Prostate gland (tissue), 2 donors: ENCODE results near the gene HYAL2. TPM values are rescaled to one million over a fixed set of nuclear protein-coding genes. Genes with fewer than 3 reads are reported as not detected.
"Not testable (repeated sequence)": the region's sequence is repeated elsewhere in the genome, so short reads cannot be mapped to it uniquely, and the experiment has no call there.

ENCODE experiments used
- DNase-seq: peaks from one replicate; pipeline ENCODE4 v3.0.0-alpha.2; 2019; ENCODE audit warnings: low spot score
- H3K27ac ChIP-seq, 2 donors: fragments of 200-600 bp; sonication (generic); 2 replicates each; pipeline ENCODE4 v1.5.1; 2017 to 2019
- H3K27me3 ChIP-seq: fragments of 200-600 bp; sonication (generic); replicated peaks from 2 replicates; pipeline ENCODE4 v1.5.1; 2019; ENCODE audit not compliant: insufficient read depth
- H3K36me3 ChIP-seq, 2 donors: fragments of 200-600 bp; sonication (generic); 1 replicate in 1 of 2; 2 replicates in 1 of 2; pipeline versions ENCODE4 v1.5.1 to v1.8.1; 2017 to 2019
- H3K4me1 ChIP-seq: fragments of 200-600 bp; sonication (generic); replicated peaks from 2 replicates; pipeline ENCODE4 v1.5.1; 2019
- H3K4me3 ChIP-seq, 2 donors: fragments of 200-600 bp; sonication (generic); 2 replicates each; pipeline ENCODE4 v1.5.1; 2017 to 2019
- H3K9me3 ChIP-seq: fragments of 200-600 bp; sonication (generic); 2 replicates; pipeline ENCODE4 v1.5.1; 2017
- POLR2A ChIP-seq: fragments of 450-650 bp; IDR thresholded peaks from one replicate; pipeline ENCODE4 v1.6.1; 2016; ENCODE audit warnings: antibody characterized with exemption, mild to moderate bottlenecking
- POLR2AphosphoS5 ChIP-seq: sonication (generic); formaldehyde crosslinking; IDR thresholded peaks from one replicate; pipeline ENCODE4 v1.6.1; 2017; ENCODE audit warnings: antibody characterized with exemption
- WGBS: methylation state at CpG from one replicate; pipeline ENCODE4 v1.1.5; 2018; 5-methylcytosine and 5-hydroxymethylcytosine counted together
- intact Hi-C: fragments of 100-400 bp; cut with DNase I; formaldehyde crosslinking; loops from one replicate; pipeline ENCODE4 v1.14.2; 2022
- total RNA-seq, 2 donors: library from RNA; depleted of rRNA; stranded (reverse); fragments of >200 nt; gene quantifications; one replicate each; pipeline ENCODE4 v1.1.0, GENCODE V29; 2016
- TF ChIP-seq, protein P1 (sequence below), 4 experiments: fragments of 200-600 bp in 2 of 4; fragments of 450-650 bp in 2 of 4; sonication (generic) in 2 of 4; IDR thresholded peaks; 1 replicate in 3 of 4; 2 replicates in 1 of 4; pipeline ENCODE4 v1.5.1; 2016 to 2019; ENCODE audit warnings: antibody characterized with exemption in 4 of 4, mild to moderate bottlenecking in 2 of 4, moderate library complexity in 2 of 4

HYAL2 gene
- total RNA-seq, 2 donors from 2014 or later = 76.1 to 131 TPM

GRCh38 chr3:50316657-50317242 is 5.8 kb downstream of the HYAL2 start:
- peaks cover 27% of the 10 kb centered on the region for H3K4me1 ChIP-seq
- H3K27ac ChIP-seq = peak overlapping the region; percentile 90 to 91
- intact Hi-C loops = no loop called here
- TF ChIP-seq, protein P1, sequence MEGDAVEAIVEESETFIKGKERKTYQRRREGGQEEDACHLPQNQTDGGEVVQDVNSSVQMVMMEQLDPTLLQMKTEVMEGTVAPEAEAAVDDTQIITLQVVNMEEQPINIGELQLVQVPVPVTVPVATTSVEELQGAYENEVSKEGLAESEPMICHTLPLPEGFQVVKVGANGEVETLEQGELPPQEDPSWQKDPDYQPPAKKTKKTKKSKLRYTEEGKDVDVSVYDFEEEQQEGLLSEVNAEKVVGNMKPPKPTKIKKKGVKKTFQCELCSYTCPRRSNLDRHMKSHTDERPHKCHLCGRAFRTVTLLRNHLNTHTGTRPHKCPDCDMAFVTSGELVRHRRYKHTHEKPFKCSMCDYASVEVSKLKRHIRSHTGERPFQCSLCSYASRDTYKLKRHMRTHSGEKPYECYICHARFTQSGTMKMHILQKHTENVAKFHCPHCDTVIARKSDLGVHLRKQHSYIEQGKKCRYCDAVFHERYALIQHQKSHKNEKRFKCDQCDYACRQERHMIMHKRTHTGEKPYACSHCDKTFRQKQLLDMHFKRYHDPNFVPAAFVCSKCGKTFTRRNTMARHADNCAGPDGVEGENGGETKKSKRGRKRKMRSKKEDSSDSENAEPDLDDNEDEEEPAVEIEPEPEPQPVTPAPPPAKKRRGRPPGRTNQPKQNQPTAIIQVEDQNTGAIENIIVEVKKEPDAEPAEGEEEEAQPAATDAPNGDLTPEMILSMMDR (IDR thresholded peaks at IDR 0.05) = no peak
- TF ChIP-seq POLR2A (peak; percentile 86), POLR2AphosphoS5 (peak; percentile 92)
- no peak overlapping the region for H3K4me3 ChIP-seq
- no peaks in the 10 kb centered on the region for H3K36me3 ChIP-seq
- no peaks in the 10 kb centered on the region for H3K9me3 ChIP-seq
- no peaks in the 10 kb centered on the region for H3K27me3 ChIP-seq
- DNase-seq = peak; percentile 92
- WGBS = 16% methylated on average over 9 of the region's 9 CpGs

DNA sequence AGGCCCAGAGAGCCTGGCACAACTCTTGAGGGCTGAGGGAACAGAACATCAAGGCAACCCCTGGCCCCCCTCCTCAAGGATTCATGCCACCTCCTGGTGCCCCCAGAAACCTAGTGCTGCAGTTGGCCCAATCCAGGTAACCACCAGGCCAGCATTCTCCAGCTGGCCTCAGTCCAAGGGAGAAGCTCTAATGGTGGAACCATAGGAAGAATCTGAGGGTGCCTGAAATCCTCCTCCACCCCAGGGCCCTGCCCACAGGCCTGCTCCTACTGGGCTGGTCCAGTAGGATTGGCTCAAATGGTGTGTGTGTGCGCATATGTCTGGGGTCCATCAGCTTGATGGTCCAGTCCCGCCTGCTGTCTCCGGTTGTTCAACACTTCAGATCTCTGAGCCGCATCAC is 7.7 kb downstream of the HYAL2 start:
- no peaks in the 10 kb centered on the region for H3K9me3 ChIP-seq
- no peak for TF ChIP-seq POLR2A
- TF ChIP-seq, protein P1 (IDR thresholded peaks at IDR 0.05) = no peak
- no peak for TF ChIP-seq POLR2AphosphoS5
- H3K4me1 ChIP-seq = peaks cover 19% of the 10 kb centered on the region
- WGBS = 100% methylated on average over 4 of the region's 4 CpGs
- no peak overlapping the region for H3K4me3 ChIP-seq
- DNase-seq = no peak
- no peaks in the 10 kb centered on the region for H3K36me3 ChIP-seq
- H3K27ac ChIP-seq = peak overlapping the region in 1 of 2 donors; percentile 18
- H3K27me3 ChIP-seq = no peaks in the 10 kb centered on the region
- intact Hi-C loops = no loop called here

GRCh38 chr3:50314342-50314741 is 8.2 kb downstream of the HYAL2 start:
- Histone ChIP-seq H3K27me3 (no peaks in the 10 kb centered on the region), H3K4me1 (peaks cover 19% of the 10 kb centered on the region), H3K36me3 (no peaks in the 10 kb centered on the region), H3K4me3 (no peak overlapping the region), H3K9me3 (no peaks in the 10 kb centered on the region), H3K27ac (peak overlapping the region in 1 of 2 donors; percentile 18)
- WGBS = 72% methylated on average over 3 of the region's 3 CpGs
- TF ChIP-seq, protein P1 (IDR thresholded peaks at IDR 0.05) = no peak
- no peak for TF ChIP-seq POLR2A
- DNase-seq = no peak
- intact Hi-C loops = no loop called here

GRCh38 chr3:50312041-50312440 is 10.5 kb downstream of the HYAL2 start:
- H3K4me1 ChIP-seq, H3K27ac ChIP-seq, H3K9me3 ChIP-seq, H3K36me3 ChIP-seq, DNase-seq, H3K4me3 ChIP-seq, intact Hi-C loops, H3K27me3 ChIP-seq: not testable (repeated sequence)
- 89% methylated on average over 20 of the region's 32 CpGs for WGBS

DNA sequence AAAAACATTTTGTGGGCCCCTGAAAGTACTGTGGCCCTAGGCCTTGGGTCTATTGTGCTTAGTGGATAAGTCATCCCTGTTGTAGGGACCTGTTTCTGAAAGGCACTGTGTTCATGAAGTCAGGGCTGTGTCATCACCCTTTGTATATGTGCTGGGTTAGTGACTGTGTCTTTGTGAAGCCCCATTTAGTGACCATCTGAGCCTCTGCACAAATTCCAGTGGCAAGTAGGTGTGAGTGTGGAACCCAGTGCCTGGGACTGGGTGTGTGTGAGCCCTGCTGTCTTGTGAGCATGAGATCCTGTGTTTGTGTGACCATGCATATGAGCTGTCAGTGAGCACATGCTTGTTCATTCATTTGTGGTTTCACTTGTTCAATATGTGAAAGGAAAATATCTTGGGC is 17.9 kb downstream of the HYAL2 start:
- Histone ChIP-seq H3K27me3 (no peaks in the 10 kb centered on the region), H3K4me1 (no peaks in the 10 kb centered on the region), H3K4me3 (no peak overlapping the region), H3K36me3 (no peaks in the 10 kb centered on the region), H3K9me3 (no peaks in the 10 kb centered on the region), H3K27ac (no peak overlapping the region)
- intact Hi-C loops = no loop called here
- DNase-seq = no peak
- no peak for TF ChIP-seq POLR2A
- TF ChIP-seq, protein P1 (IDR thresholded peaks at IDR 0.05) = no peak
- TF ChIP-seq POLR2AphosphoS5 = no peak
